ENCODE measurements around the gene B4GALT1. TPM values are rescaled to one million over a fixed set of nuclear protein-coding genes. Genes with fewer than 3 reads are reported as not detected.

B4GALT1 gene
- total and polyA plus RNA-seq, 2 donors (not counting 3 experiments of a cell fraction or from before 2014, with no cell fraction given) = 61.4 to 66.5 TPM

GRCh38 chr9:33105504-33105903 is 61.6 kb downstream of the B4GALT1 start:
- no peak overlapping the region for H2AFZ ChIP-seq (ENCODE audit: low read depth, low read length)
- H3K27me3 ChIP-seq (ENCODE audit: control insufficient read depth in 2 of 2, insufficient read depth in 2 of 2, low read length in 2 of 2) = no peaks in the 10 kb centered on the region
- ChIA-PET CTCF (no interaction called here), POLR2A (no interaction called here)
- H3K4me1 ChIP-seq (ENCODE audit: control insufficient read depth, extremely low read depth, insufficient read depth, low read length) = peaks cover 22% of the 10 kb centered on the region
- TF ChIP-seq CTCF (IDR thresholded peaks at IDR 0.05; ENCODE audit: extremely low read depth in 1 of 2, insufficient read depth in 1 of 2, low read depth in 1 of 2, low read length in 2 of 2) (no peak), FOS (IDR thresholded peaks at IDR 0.05; ENCODE audit: borderline replicate concordance, insufficient read depth, low read length) (no peak), POLR2A (IDR thresholded peaks at IDR 0.05; ENCODE audit: low read depth, low read length) (no peak), POLR2AphosphoS5 (IDR thresholded peaks at IDR 0.05; ENCODE audit: insufficient read depth, low read depth, low read length) (no peak), GATA2 (IDR thresholded peaks at IDR 0.05; ENCODE audit: insufficient read depth, insufficient read length, low read depth, low read length) (no peak), MYC (IDR thresholded peaks at IDR 0.05; ENCODE audit: low read depth, low read length) (no peak), MAX (IDR thresholded peaks at IDR 0.05; ENCODE audit: insufficient read depth, insufficient read length) (no peak), JUN (IDR thresholded peaks at IDR 0.05; ENCODE audit: borderline replicate concordance, insufficient read depth, insufficient read length, low read depth) (no peak), EZH2 (IDR thresholded peaks at IDR 0.05; ENCODE audit: borderline replicate concordance, low read depth, low read length, severe bottlenecking) (no peak)
- no peak overlapping the region for H3K4me2 ChIP-seq (ENCODE audit: insufficient read depth, low read length)
- H3K27ac ChIP-seq (ENCODE audit: insufficient read depth, low read depth, low read length) = no peak overlapping the region
- H3K9me3 ChIP-seq (replicated peaks; ENCODE audit: control insufficient read depth, insufficient read depth, low read length) = no peaks in the 10 kb centered on the region
- no peak overlapping the region for H3K9ac ChIP-seq (replicated peaks; ENCODE audit: extremely low read depth, insufficient read depth, low read length)
- dilution Hi-C loops (cut with MboI; ENCODE audit: extremely low pct_ligation_motif_present, low sequenced_read_pairs) = no loop called here
- no peaks in the 10 kb centered on the region for H4K20me1 ChIP-seq (replicated peaks; ENCODE audit: control insufficient read depth, extremely low read depth, insufficient read depth, low read length)
- no peak overlapping the region for H3K4me3 ChIP-seq (replicated peaks in 1 of 3; ENCODE audit: insufficient read depth in 1 of 3, low read depth in 1 of 3, low read length in 3 of 3)
- H3K36me3 ChIP-seq (ENCODE audit: control insufficient read depth in 2 of 2, extremely low read depth in 1 of 2, insufficient read depth in 2 of 2, low read length in 2 of 2) = no peaks in the 10 kb centered on the region
- no peak for DNase-seq (ENCODE audit: low read depth, low spot score)
- intact Hi-C loops (cut with micrococcal nuclease) = no loop called here
- BruUV-seq (replicated peaks) = no TSS peak
- no peaks in the 10 kb centered on the region for H3K9me1 ChIP-seq (replicated peaks; ENCODE audit: control insufficient read depth, extremely low read depth, insufficient read depth, low read length)
- FAIRE-seq = no peak
- H3K79me2 ChIP-seq (ENCODE audit: control insufficient read depth, insufficient read depth, low read length) = no peaks in the 10 kb centered on the region

Data from endothelial cell of umbilical vein (primary cell).